H1 (cell line): ENCODE results near the gene GNAT1. TPM values are rescaled to one million over a fixed set of nuclear protein-coding genes. Genes with fewer than 3 reads are reported as not detected.

ENCODE experiments used
- CTCF ChIA-PET: fragments of 300-600 bp; sonication (Branson Sonifier 250); formaldehyde crosslinking; loops from one replicate; lab custom pipeline; 2021; ENCODE audit not compliant: partially characterized antibody; lab: Charles Lee
- POLR2A ChIA-PET: fragments of 300-600 bp; sonication (Branson Sonifier 250); formaldehyde crosslinking; loops from one replicate; lab custom pipeline; 2021; ENCODE audit warnings: inconsistent platforms; ENCODE audit not compliant: partially characterized antibody; lab: Charles Lee
- DNase-seq, 2 experiments: peaks; one replicate each; pipeline versions ENCODE4 v3.0.0 to v3.0.0-alpha.2; 2010 to 2022; ENCODE audit warnings: low spot score in 2 of 2, low read depth in 1 of 2, mixed read lengths in 1 of 2
- FAIRE-seq: peaks from 2 replicates; lab custom pipeline; 2011; peaks lifted over from hg19 to GRCh38; lab: Jason Lieb, UNC
- H2AFZ ChIP-seq: 2 replicates; pipeline ENCODE4 v1.8.1; 2012; ENCODE audit warnings: low read length, inconsistent platforms
- H2AK5ac ChIP-seq: 2 replicates; pipeline ENCODE4 v1.6.1; 2013; ENCODE audit warnings: low read depth, low read length
- H2BK120ac ChIP-seq: replicated peaks from 2 replicates; pipeline ENCODE3; 2013; ENCODE audit warnings: low read depth, low read length, inconsistent platforms
- H2BK12ac ChIP-seq: 2 replicates; pipeline ENCODE4 v1.6.1; 2013; ENCODE audit warnings: low read depth, low read length
- H2BK15ac ChIP-seq: 2 replicates; pipeline ENCODE4 v1.6.1; 2013; ENCODE audit warnings: low read length
- H2BK20ac ChIP-seq: 2 replicates; pipeline ENCODE4 v1.6.1; 2013; ENCODE audit warnings: low read length
- H2BK5ac ChIP-seq: 2 replicates; pipeline ENCODE4 v1.6.1; 2013; ENCODE audit warnings: low read depth, low read length
- H3K14ac ChIP-seq: 2 replicates; pipeline ENCODE4 v1.6.1; 2013; ENCODE audit warnings: inconsistent platforms; ENCODE audit not compliant: insufficient read length
- H3K18ac ChIP-seq: 2 replicates; pipeline ENCODE4 v1.6.1; 2013; ENCODE audit warnings: low read length; ENCODE audit errors: extremely low read depth
- H3K23ac ChIP-seq: 2 replicates; pipeline ENCODE4 v1.6.1; 2013; ENCODE audit warnings: inconsistent platforms; ENCODE audit not compliant: insufficient read length
- H3K23me2 ChIP-seq: 2 replicates; pipeline ENCODE4 v1.6.1; 2013; ENCODE audit warnings: low read depth, low read length
- H3K27ac ChIP-seq: 2 replicates; pipeline ENCODE4 v1.6.1; 2011; ENCODE audit warnings: low read depth, low read length, inconsistent platforms
- H3K27me3 ChIP-seq, 4 experiments: replicated peaks in 1 of 4; 1 replicate in 1 of 4; 2 replicates in 3 of 4; pipeline versions ENCODE4 v1.6.1 to v1.8.1; 2011 to 2013; ENCODE audit warnings: low read length in 3 of 4, mild to moderate bottlenecking in 3 of 4, inconsistent platforms in 2 of 4, mixed read lengths in 2 of 4, moderate library complexity in 1 of 4; ENCODE audit not compliant: control insufficient read depth in 3 of 4, insufficient read depth in 3 of 4; ENCODE audit errors: extremely low read depth in 1 of 4
- H3K36me3 ChIP-seq, 4 experiments: 2 replicates each; pipeline versions ENCODE4 v1.6.1 to v1.8.1; 2011 to 2013; ENCODE audit warnings: mild to moderate bottlenecking in 4 of 4, low read length in 3 of 4, moderate library complexity in 2 of 4, control low read depth in 1 of 4, inconsistent platforms in 1 of 4; ENCODE audit not compliant: insufficient read depth in 4 of 4, control insufficient read depth in 2 of 4
- H3K4ac ChIP-seq: replicated peaks from 2 replicates; pipeline ENCODE3; 2013; ENCODE audit warnings: low read length, low read depth, mixed read lengths, inconsistent platforms; ENCODE audit not compliant: insufficient read length
- H3K4me1 ChIP-seq, 4 experiments: replicated peaks in 1 of 4; 1 replicate in 1 of 4; 2 replicates in 3 of 4; pipeline versions ENCODE4 v1.6.1 to v1.8.1; 2011 to 2013; ENCODE audit warnings: low read length in 3 of 4, inconsistent platforms in 2 of 4, mixed read lengths in 1 of 4; ENCODE audit not compliant: insufficient read depth in 4 of 4, control insufficient read depth in 3 of 4
- H3K4me2 ChIP-seq, 2 experiments: 2 replicates each; pipeline versions ENCODE4 v1.6.1 to v1.8.1; 2011 to 2013; ENCODE audit warnings: low read depth in 2 of 2, low read length in 2 of 2, control low read depth in 1 of 2, inconsistent platforms in 1 of 2, mild to moderate bottlenecking in 1 of 2; ENCODE audit not compliant: insufficient read depth in 1 of 2
- H3K4me3 ChIP-seq, 4 experiments: fragments of 200-600, 300-600 bp in 1 of 4; sonication (generic), shearing (Covaris generic), sonication (Bioruptor Twin) in 1 of 4; 2 replicates each; pipeline versions ENCODE4 v1.5.1 to v1.8.1; 2011 to 2016; ENCODE audit warnings: low read length in 4 of 4, low read depth in 3 of 4, control low read depth in 2 of 4, inconsistent platforms in 2 of 4, mild to moderate bottlenecking in 2 of 4, mixed read lengths in 1 of 4, moderate library complexity in 1 of 4; ENCODE audit not compliant: insufficient read depth in 2 of 4; ENCODE audit errors: extremely low read depth in 1 of 4
- H3K56ac ChIP-seq: replicated peaks from 2 replicates; pipeline ENCODE3; 2013; ENCODE audit warnings: low read depth, mild to moderate bottlenecking, mixed read lengths, low read length, inconsistent platforms; ENCODE audit not compliant: insufficient read length
- H3K79me1 ChIP-seq: 2 replicates; pipeline ENCODE4 v1.6.1; 2013; ENCODE audit warnings: low read depth, low read length, control low read depth
- H3K79me2 ChIP-seq, 2 experiments: 2 replicates each; pipeline versions ENCODE4 v1.6.1 to v1.8.1; 2012 to 2013; ENCODE audit warnings: low read length in 2 of 2, mild to moderate bottlenecking in 2 of 2, inconsistent platforms in 1 of 2; ENCODE audit not compliant: insufficient read depth in 2 of 2, control insufficient read depth in 1 of 2
- H3K9ac ChIP-seq, 4 experiments: replicated peaks in 1 of 4; 1 replicate in 1 of 4; 2 replicates in 3 of 4; pipeline versions ENCODE4 v1.6.1 to v1.8.1; 2011 to 2013; ENCODE audit warnings: low read depth in 3 of 4, low read length in 3 of 4, control low read depth in 2 of 4, mild to moderate bottlenecking in 2 of 4, moderate library complexity in 2 of 4, inconsistent platforms in 1 of 4; ENCODE audit errors: extremely low read depth in 1 of 4
- H3K9me3 ChIP-seq, 2 experiments: 2 replicates each; pipeline versions ENCODE4 v1.6.1 to v1.8.1; 2012 to 2013; ENCODE audit warnings: mild to moderate bottlenecking in 2 of 2, moderate library complexity in 2 of 2, control low read depth in 1 of 2, inconsistent platforms in 1 of 2, low read depth in 1 of 2, low read length in 1 of 2, mixed read lengths in 1 of 2; ENCODE audit not compliant: insufficient read depth in 2 of 2
- H4K20me1 ChIP-seq, 2 experiments: replicated peaks in 1 of 2; 2 replicates each; pipeline versions ENCODE3 to v1.8.1; 2011 to 2013; ENCODE audit warnings: inconsistent platforms in 2 of 2, low read length in 2 of 2, mild to moderate bottlenecking in 1 of 2; ENCODE audit not compliant: insufficient read depth in 2 of 2, control insufficient read depth in 1 of 2
- H4K5ac ChIP-seq: 2 replicates; pipeline ENCODE4 v1.6.1; 2013; ENCODE audit warnings: low read length, low read depth, mixed read lengths, inconsistent platforms; ENCODE audit not compliant: insufficient read length
- H4K8ac ChIP-seq: 2 replicates; pipeline ENCODE4 v1.8.0; 2013; ENCODE audit warnings: mild to moderate bottlenecking, moderate library complexity, low read length, inconsistent platforms; ENCODE audit not compliant: insufficient read depth; ENCODE audit errors: extremely low read depth
- H4K91ac ChIP-seq: replicated peaks from 2 replicates; pipeline ENCODE3; 2013; ENCODE audit warnings: low read length, mixed read lengths, inconsistent platforms; ENCODE audit not compliant: insufficient read length
- ASH2L ChIP-seq: fragments of 200-600, 300-600 bp; sonication (generic); IDR thresholded peaks from one replicate; pipeline ENCODE4 v1.7.1; 2017; ENCODE audit warnings: low read length
- BACH1 ChIP-seq: IDR thresholded peaks from 2 replicates; pipeline ENCODE4 v1.6.1; 2012; ENCODE audit warnings: low read length, improper control_type of control experiment
- GABPA ChIP-seq: IDR thresholded peaks from 2 replicates; pipeline ENCODE4 v1.6.1; 2011; ENCODE audit warnings: mild to moderate bottlenecking, low read length, moderate library complexity, borderline replicate concordance; ENCODE audit not compliant: insufficient read depth
- KDM1A ChIP-seq: fragments of 200-600, 300-600 bp; sonication (generic); IDR thresholded peaks from 2 replicates; pipeline ENCODE4 v1.7.1; 2016; ENCODE audit warnings: mild to moderate bottlenecking, low read length, borderline replicate concordance
- KDM4A ChIP-seq: IDR thresholded peaks from one replicate; pipeline ENCODE4 v1.7.1; 2012; ENCODE audit warnings: low read depth, mild to moderate bottlenecking, moderate library complexity, low read length, inconsistent platforms; ENCODE audit not compliant: severe bottlenecking
- MAFK ChIP-seq: IDR thresholded peaks from 2 replicates; pipeline ENCODE4 v1.6.1; 2012; ENCODE audit warnings: low read depth, mild to moderate bottlenecking, improper control_type of control experiment, low read length
- NRF1 ChIP-seq: IDR thresholded peaks from 2 replicates; pipeline ENCODE4 v1.6.1; 2011; ENCODE audit warnings: mild to moderate bottlenecking, low read depth, low read length, improper control_type of control experiment
- POLR2AphosphoS5 ChIP-seq: IDR thresholded peaks from 2 replicates; pipeline ENCODE4 v1.6.1; 2011; ENCODE audit warnings: low read depth, low read length
- RAD21 ChIP-seq, 2 experiments: IDR thresholded peaks in 1 of 2; conservative IDR thresholded peaks in 1 of 2; 2 replicates each; pipeline ENCODE4 v1.6.1; 2011; ENCODE audit warnings: low read depth in 2 of 2, low read length in 2 of 2, improper control_type of control experiment in 1 of 2, inconsistent platforms in 1 of 2, mild to moderate bottlenecking in 1 of 2, moderate library complexity in 1 of 2
- TBP ChIP-seq: IDR thresholded peaks from 2 replicates; pipeline ENCODE4 v1.6.1; 2011; ENCODE audit warnings: low read depth, low read length, improper control_type of control experiment
- ZNF274 ChIP-seq: IDR thresholded peaks from 2 replicates; pipeline ENCODE4 v1.7.0; 2012; ENCODE audit warnings: low read length, borderline replicate concordance; ENCODE audit errors: extremely low read depth
- WGBS, 2 experiments: shearing (Covaris generic) in 1 of 2; methylation state at CpG; one replicate each; pipeline versions ENCODE4 v1.1.6 to v1.1.7; 2013 to 2015; ENCODE audit warnings: low lambda C conversion rate in 2 of 2, mixed read lengths in 2 of 2, inconsistent platforms in 1 of 2, low coverage in 1 of 2, missing lambda C conversion rate in 1 of 2; ENCODE audit not compliant: insufficient replicate concordance in 2 of 2, insufficient coverage in 1 of 2, insufficient read length in 1 of 2; ENCODE audit errors: extremely low coverage in 1 of 2, missing lambda C conversion rate in 1 of 2; 5-methylcytosine and 5-hydroxymethylcytosine counted together
- polyA plus RNA-seq, 7 experiments: library from polyadenylated mRNA; depleted of rRNA in 3 of 7; stranded (reverse) in 5 of 7; unstranded in 2 of 7; fragments of >200 nt in 5 of 7; fragments of 200-250 nt in 2 of 7; gene quantifications; 1 replicate in 5 of 7; 2 replicates in 1 of 7; 4 replicates in 1 of 7; pipeline versions ENCODE4 v1.2.1 to v1.2.3, GENCODE V29; 2011 to 2013; ENCODE audit warnings: missing spikeins in 2 of 7, mixed read lengths in 2 of 7
- total RNA-seq: library from RNA; stranded (reverse); fragmentation: NEBNext Ultra II Directional; extraction: Animal tissue kit (Norgen Biotek cat#: 25700); gene quantifications from 2 replicates; pipeline ENCODE4 v1.2.1, GENCODE V29; 2021

The GNAT1 gene
- total and polyA plus RNA-seq, 2 of the 8 experiments (the other 6 are each of a cell fraction or from before 2014, with no cell fraction given): 0.08 TPM; not detected in 1

DNA sequence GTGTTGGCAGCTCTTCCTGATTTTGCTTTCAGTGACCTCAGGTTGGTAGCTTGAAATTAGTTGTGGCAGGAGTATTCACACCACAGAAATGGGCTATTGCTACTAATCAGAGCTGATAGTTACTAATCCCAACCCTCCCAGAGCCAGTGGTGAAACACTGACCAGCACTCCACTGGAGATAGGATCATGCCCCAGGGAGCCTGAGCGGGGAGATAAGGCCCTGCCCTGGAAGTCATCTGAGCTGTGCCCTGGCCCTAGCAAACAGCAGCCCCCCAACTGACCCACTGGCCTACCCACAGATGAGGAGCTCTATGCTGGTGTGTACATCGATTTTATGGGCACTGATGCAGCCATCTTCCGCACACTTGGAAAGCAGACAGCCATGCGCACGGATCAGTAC lies 9.4 kb upstream of the GNAT1 start:
- no peak overlapping the region for H3K18ac ChIP-seq
- no peak for TF ChIP-seq GABPA
- no peak for TF ChIP-seq BACH1
- no peak for TF ChIP-seq ZNF274
- no peak for TF ChIP-seq KDM1A
- TF ChIP-seq TBP: no peak
- TF ChIP-seq NRF1: no peak
- no peak for TF ChIP-seq MAFK
- no peak for TF ChIP-seq RAD21 (IDR thresholded peaks at IDR 0.05 in 1 of 2, conservative IDR thresholded peaks at IDR 0.05 in 1 of 2; ENCODE audit: low read depth in 2 of 2, low read length in 2 of 2)
- TF ChIP-seq POLR2AphosphoS5: no peak
- TF ChIP-seq ASH2L: no peak
- TF ChIP-seq KDM4A: no peak
- no peak overlapping the region for H3K23ac ChIP-seq
- H3K56ac ChIP-seq: no peak overlapping the region
- no peak for DNase-seq
- H4K5ac ChIP-seq: no peak overlapping the region
- H3K23me2 ChIP-seq: no peaks in the 10 kb centered on the region
- H2AFZ ChIP-seq: no peak overlapping the region
- no peak overlapping the region; the same call in 1 of the 2 replicates for H2BK5ac ChIP-seq
- no peak overlapping the region for H3K4ac ChIP-seq
- FAIRE-seq: no peak
- ChIA-PET CTCF (interaction anchor here (0.8 to 25.0 kb wide), 12 partner anchors 9 to 100 kb away, joined by 3 to 1138 read pairs (median 4); partner anchors contain the start of genes GNAT1 and SLC38A3), POLR2A (interaction anchor here (1.6 to 3.2 kb wide), 5 partner anchors 9 to 61 kb away, joined by 5 to 19 read pairs (median 6); no protein-coding TSS in a partner anchor)
- no peak overlapping the region for H2BK15ac ChIP-seq
- H3K14ac ChIP-seq: no peak overlapping the region
- H3K4me2 ChIP-seq: no peak overlapping the region
- H2AK5ac ChIP-seq: no peak overlapping the region
- H4K8ac ChIP-seq: no peak overlapping the region
- H3K4me3 ChIP-seq: no peak overlapping the region
- no peaks in the 10 kb centered on the region for H3K4me1 ChIP-seq
- no peak overlapping the region for H3K9ac ChIP-seq
- no peak overlapping the region for H2BK20ac ChIP-seq
- peaks cover 8 to 45% (median 23%) of the 10 kb centered on the region in 4 experiments; a peak in 6 of 8 replicates for H3K36me3 ChIP-seq
- H3K79me1 ChIP-seq: no peaks in the 10 kb centered on the region
- H4K20me1 ChIP-seq: peaks cover 4 to 8% of the 10 kb centered on the region in 2 experiments
- H3K27me3 ChIP-seq: no peaks in the 10 kb centered on the region
- no peaks in the 10 kb centered on the region for H3K79me2 ChIP-seq
- H2BK12ac ChIP-seq: no peak overlapping the region
- H4K91ac ChIP-seq: no peak overlapping the region
- no peak overlapping the region for H3K27ac ChIP-seq
- H3K9me3 ChIP-seq: no peaks in the 10 kb centered on the region
- 92% methylated on average over 5 of the region's 5 CpGs; no CpG with 5 or more reads in 1 of the 2 experiments for WGBS, 2 experiments
- H2BK120ac ChIP-seq: no peak overlapping the region
